Measurements from ENCODE around the gene LRRC34. TPM values are rescaled to one million over a fixed set of nuclear protein-coding genes. Genes with fewer than 3 reads are reported as not detected.

LRRC34 gene
- total RNA-seq, 1 donor from 2014 or later: 2.3 TPM

GRCh38 chr3:169822091-169822490 lies 9.4 kb upstream of the LRRC34 start:
- intact Hi-C loops (cut with DNase I): no loop called here
- no peak for DNase-seq (ENCODE audit: low spot score)

GRCh38 chr3:169818316-169818715 lies 5.6 kb upstream of the LRRC34 start:
- intact Hi-C loops (cut with DNase I): no loop called here
- DNase-seq (ENCODE audit: low spot score): no peak

- no peak for DNase-seq (ENCODE audit: low spot score)
- intact Hi-C loops (cut with DNase I): no loop called here
Measured at GRCh38 chr3:169815590-169816150, 3.0 kb upstream of the LRRC34 start.

- intact Hi-C loops (cut with DNase I): loop anchor here (5.0 kb wide), 1 partner anchor 42 kb away; the partner anchor contains the start of gene MYNN
- no peak for DNase-seq (ENCODE audit: low spot score)
Measured at GRCh38 chr3:169813757-169814517, 1.2 kb upstream of the LRRC34 start.

- intact Hi-C loops (cut with DNase I): loop anchor here (5.0 kb wide), 1 partner anchor 41 kb away; the partner anchor contains the start of gene MYNN
- DNase-seq (ENCODE audit: low spot score): no peak
Measured at GRCh38 chr3:169813278-169813677, 574 bp upstream of the LRRC34 start.

- intact Hi-C loops (cut with DNase I): loop anchor here (5.0 kb wide), 1 partner anchor 39 kb away; the partner anchor contains the start of gene MYNN
Measured at GRCh38 chr3:169811631-169812331, 923 bp downstream of the LRRC34 start.

GRCh38 chr3:169809230-169809795 lies 3.4 kb downstream of the LRRC34 start:
- intact Hi-C loops (cut with DNase I): no loop called here
- DNase-seq (ENCODE audit: low spot score): no peak

More at GRCh38 chr3:169811631-169812331, 923 bp downstream of the LRRC34 start:
- DNase-seq (ENCODE audit: low spot score): no peak

- DNase-seq (ENCODE audit: low spot score): no peak
- intact Hi-C loops (cut with DNase I): no loop called here
Measured at GRCh38 chr3:169804681-169805080, 8.0 kb downstream of the LRRC34 start.

- DNase-seq (ENCODE audit: low spot score): no peak
- intact Hi-C loops (cut with DNase I): no loop called here
Measured at GRCh38 chr3:169792359-169792758, 20.3 kb downstream of the LRRC34 start.

- no peak for DNase-seq (ENCODE audit: low spot score)
- intact Hi-C loops (cut with DNase I): no loop called here
Measured at GRCh38 chr3:169790687-169791429, 21.8 kb downstream of the LRRC34 start.

GRCh38 chr3:169790219-169790618 lies 22.5 kb downstream of the LRRC34 start:
- DNase-seq (ENCODE audit: low spot score): no peak
- intact Hi-C loops (cut with DNase I): no loop called here

GRCh38 chr3:169787791-169788190 lies 24.9 kb downstream of the LRRC34 start:
- intact Hi-C loops (cut with DNase I): no loop called here
- DNase-seq (ENCODE audit: low spot score): no peak

GRCh38 chr3:169787120-169787519 lies 25.6 kb downstream of the LRRC34 start:
- DNase-seq (ENCODE audit: low spot score): no peak
- intact Hi-C loops (cut with DNase I): no loop called here

- DNase-seq (ENCODE audit: low spot score): no peak
- intact Hi-C loops (cut with DNase I): no loop called here
Measured at GRCh38 chr3:169781209-169781855, 31.4 kb downstream of the LRRC34 start.

GRCh38 chr3:169780742-169781141 lies 32.0 kb downstream of the LRRC34 start:
- intact Hi-C loops (cut with DNase I): no loop called here
- no peak for DNase-seq (ENCODE audit: low spot score)

- no peak for DNase-seq (ENCODE audit: low spot score)
- intact Hi-C loops (cut with DNase I): no loop called here
Measured at GRCh38 chr3:169777822-169778221, 34.9 kb downstream of the LRRC34 start.

- DNase-seq (ENCODE audit: low spot score): no peak
- intact Hi-C loops (cut with DNase I): loop anchor here (5.0 kb wide), 1 partner anchor 38 kb away; the partner anchor contains the start of genes LRRC34 and LRRIQ4
Measured at GRCh38 chr3:169774186-169774585, 38.5 kb downstream of the LRRC34 start.

GRCh38 chr3:169772897-169773816 lies 39.5 kb downstream of the LRRC34 start, which contains the start of gene MYNN:
MYNN (plus strand) TSS chr3:169773396; CDS start chr3:169774296, 900 bp downstream.
- intact Hi-C loops (cut with DNase I): loop anchor here (5.0 kb wide), 1 partner anchor 39 kb away; the partner anchor contains the start of genes LRRC34 and LRRIQ4
- peak; percentile 97 for DNase-seq (ENCODE audit: low spot score)
